Measurements from ENCODE around the gene BTNL2.

GRCh38 chr6:32401284-32401963, 5.6 kb downstream of the BTNL2 start:
- no peak for TF ChIP-seq CHD2 (IDR thresholded peaks at IDR 0.05; ENCODE audit: low read length, partially characterized antibody)
- no peak for TF ChIP-seq NR3C1 (IDR thresholded peaks at IDR 0.05)
- TF ChIP-seq, protein P1, sequence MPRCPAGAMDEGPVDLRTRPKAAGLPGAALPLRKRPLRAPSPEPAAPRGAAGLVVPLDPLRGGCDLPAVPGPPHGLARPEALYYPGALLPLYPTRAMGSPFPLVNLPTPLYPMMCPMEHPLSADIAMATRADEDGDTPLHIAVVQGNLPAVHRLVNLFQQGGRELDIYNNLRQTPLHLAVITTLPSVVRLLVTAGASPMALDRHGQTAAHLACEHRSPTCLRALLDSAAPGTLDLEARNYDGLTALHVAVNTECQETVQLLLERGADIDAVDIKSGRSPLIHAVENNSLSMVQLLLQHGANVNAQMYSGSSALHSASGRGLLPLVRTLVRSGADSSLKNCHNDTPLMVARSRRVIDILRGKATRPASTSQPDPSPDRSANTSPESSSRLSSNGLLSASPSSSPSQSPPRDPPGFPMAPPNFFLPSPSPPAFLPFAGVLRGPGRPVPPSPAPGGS (IDR thresholded peaks at IDR 0.05): no peak
- no peak for TF ChIP-seq POLR2A (IDR thresholded peaks at IDR 0.05; ENCODE audit: low read length)
- no peak for TF ChIP-seq EP300 (IDR thresholded peaks at IDR 0.05)
- no peak for TF ChIP-seq RAD21 (conservative IDR thresholded peaks at IDR 0.05 in 1 of 2, IDR thresholded peaks at IDR 0.05 in 1 of 2)
- TF ChIP-seq, protein P2, sequence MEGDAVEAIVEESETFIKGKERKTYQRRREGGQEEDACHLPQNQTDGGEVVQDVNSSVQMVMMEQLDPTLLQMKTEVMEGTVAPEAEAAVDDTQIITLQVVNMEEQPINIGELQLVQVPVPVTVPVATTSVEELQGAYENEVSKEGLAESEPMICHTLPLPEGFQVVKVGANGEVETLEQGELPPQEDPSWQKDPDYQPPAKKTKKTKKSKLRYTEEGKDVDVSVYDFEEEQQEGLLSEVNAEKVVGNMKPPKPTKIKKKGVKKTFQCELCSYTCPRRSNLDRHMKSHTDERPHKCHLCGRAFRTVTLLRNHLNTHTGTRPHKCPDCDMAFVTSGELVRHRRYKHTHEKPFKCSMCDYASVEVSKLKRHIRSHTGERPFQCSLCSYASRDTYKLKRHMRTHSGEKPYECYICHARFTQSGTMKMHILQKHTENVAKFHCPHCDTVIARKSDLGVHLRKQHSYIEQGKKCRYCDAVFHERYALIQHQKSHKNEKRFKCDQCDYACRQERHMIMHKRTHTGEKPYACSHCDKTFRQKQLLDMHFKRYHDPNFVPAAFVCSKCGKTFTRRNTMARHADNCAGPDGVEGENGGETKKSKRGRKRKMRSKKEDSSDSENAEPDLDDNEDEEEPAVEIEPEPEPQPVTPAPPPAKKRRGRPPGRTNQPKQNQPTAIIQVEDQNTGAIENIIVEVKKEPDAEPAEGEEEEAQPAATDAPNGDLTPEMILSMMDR (IDR thresholded peaks at IDR 0.05): no peak
- no peak for TF ChIP-seq BHLHE40 (IDR thresholded peaks at IDR 0.05; ENCODE audit: low read depth, low read length)
- no peak for TF ChIP-seq CEBPB (IDR thresholded peaks at IDR 0.05)
- no peak for TF ChIP-seq HOXB13 (CRISPR knock-in tag; IDR thresholded peaks at IDR 0.05; ENCODE audit: low read depth)
- no peak for TF ChIP-seq MAZ (IDR thresholded peaks at IDR 0.05; ENCODE audit: borderline replicate concordance, low read depth, low read length)

Measured in A549 (cell line).